Psoas muscle (tissue), 8 donors: ENCODE data around the gene PDIA2. TPM values are rescaled to one million over a fixed set of nuclear protein-coding genes. Genes with fewer than 3 reads are reported as not detected.

Experiments used
- ATAC-seq, 4 donors: fragments of 200-7000 bp; cut with Tn5 transposase; one replicate each; pipeline ENCODE4 v1.9.1; 2020; ENCODE audit warnings: moderate library complexity in 3 of 4, mild to moderate bottlenecking in 2 of 4
- DNase-seq, 2 donors: peaks; one replicate each; pipeline ENCODE4 v3.0.0-alpha.2; 2020
- H3K27ac ChIP-seq: fragments of 200-600 bp; one replicate; pipeline ENCODE4 v1.8.0; 2022
- H3K27me3 ChIP-seq, 3 donors: fragments of 200-600 bp in 1 of 3; one replicate each; pipeline versions ENCODE4 v1.6.1 to v1.8.0; 2013 to 2022; ENCODE audit warnings: low read length in 2 of 3, mild to moderate bottlenecking in 2 of 3, moderate library complexity in 1 of 3; ENCODE audit not compliant: insufficient read depth in 3 of 3
- H3K36me3 ChIP-seq, 2 donors: fragments of 200-600 bp in 1 of 2; one replicate each; pipeline versions ENCODE4 v1.6.1 to v1.8.0; 2013 to 2022; ENCODE audit warnings: low read depth in 1 of 2, mild to moderate bottlenecking in 1 of 2, moderate library complexity in 1 of 2; ENCODE audit not compliant: insufficient read depth in 1 of 2
- H3K4me1 ChIP-seq: fragments of 200-600 bp; one replicate; pipeline ENCODE4 v1.8.0; 2022
- H3K4me3 ChIP-seq: fragments of 200-600 bp; one replicate; pipeline ENCODE4 v1.8.0; 2022; ENCODE audit warnings: mild to moderate bottlenecking
- H3K9me3 ChIP-seq: fragments of 200-600 bp; one replicate; pipeline ENCODE4 v1.8.0; 2022
- WGBS, 3 donors: extraction: QIAGEN DNeasy Blood & Tissue Kit; methylation state at CpG; one replicate each; pipeline versions ENCODE4 v1.1.6 to v1.1.7; 2013; 5-methylcytosine and 5-hydroxymethylcytosine counted together
- intact Hi-C, 2 donors: fragments of 100-400 bp; cut with DNase I; formaldehyde crosslinking; loops; one replicate each; pipeline versions ENCODE4 v1.11.0 to v1.14.2; 2022
- polyA plus RNA-seq, 3 donors: library from polyadenylated mRNA; stranded (reverse); fragments of 200-250 nt; gene quantifications; one replicate each; pipeline ENCODE4 v1.2.3, GENCODE V29; 2013
- total RNA-seq, 4 donors: library from RNA; stranded (reverse); fragmentation: NEBNext Ultra II Directional in 2 of 4; extraction: Animal tissue kit (Norgen Biotek cat#: 25700) in 2 of 4; gene quantifications; one replicate each; pipeline versions ENCODE4 v1.2.1 to v1.2.4, GENCODE V29; 2021 to 2023
- TF ChIP-seq, protein P1 (sequence below): fragments of 200-600 bp; IDR thresholded peaks from one replicate; pipeline ENCODE4 v1.8.0; 2022; ENCODE audit warnings: antibody characterized with exemption
- donor health status: healthy with polysubstance abuse.
- donor health status: DM: no; HTN: no; CAD: no; lungs with moderate emphysema.
- donor health status: Bipolar disorder and iron deficiency.
- donor health status: healthy.
- donor health status: DM: yes; HTN: yes; CAD: no.
- donor health status: DM: no; HTN: no; CAD: no.
- donor health status: DM: no; HTN: no; CAD: no.
- donor health status: DM: yes; HTN: yes; CAD: no.

PDIA2 gene
- total and polyA plus RNA-seq, 7 donors: 0.08 to 0.90 (median 0.14) TPM; not detected in 4

GRCh38 chr16:321532-321931 lies 38.6 kb downstream of the PDIA2 start:
- Histone ChIP-seq H3K27me3 (no peaks in the 10 kb centered on the region), H3K27ac (no peak overlapping the region), H3K36me3 (peaks cover 0 to 9% of the 10 kb centered on the region in 2 donors), H3K9me3 (no peaks in the 10 kb centered on the region), H3K4me1 (peaks cover under 1% of the 10 kb centered on the region), H3K4me3 (no peak overlapping the region)
- ATAC-seq: no peak
- intact Hi-C loops: no loop called here
- DNase-seq: no peak
- TF ChIP-seq, protein P1, sequence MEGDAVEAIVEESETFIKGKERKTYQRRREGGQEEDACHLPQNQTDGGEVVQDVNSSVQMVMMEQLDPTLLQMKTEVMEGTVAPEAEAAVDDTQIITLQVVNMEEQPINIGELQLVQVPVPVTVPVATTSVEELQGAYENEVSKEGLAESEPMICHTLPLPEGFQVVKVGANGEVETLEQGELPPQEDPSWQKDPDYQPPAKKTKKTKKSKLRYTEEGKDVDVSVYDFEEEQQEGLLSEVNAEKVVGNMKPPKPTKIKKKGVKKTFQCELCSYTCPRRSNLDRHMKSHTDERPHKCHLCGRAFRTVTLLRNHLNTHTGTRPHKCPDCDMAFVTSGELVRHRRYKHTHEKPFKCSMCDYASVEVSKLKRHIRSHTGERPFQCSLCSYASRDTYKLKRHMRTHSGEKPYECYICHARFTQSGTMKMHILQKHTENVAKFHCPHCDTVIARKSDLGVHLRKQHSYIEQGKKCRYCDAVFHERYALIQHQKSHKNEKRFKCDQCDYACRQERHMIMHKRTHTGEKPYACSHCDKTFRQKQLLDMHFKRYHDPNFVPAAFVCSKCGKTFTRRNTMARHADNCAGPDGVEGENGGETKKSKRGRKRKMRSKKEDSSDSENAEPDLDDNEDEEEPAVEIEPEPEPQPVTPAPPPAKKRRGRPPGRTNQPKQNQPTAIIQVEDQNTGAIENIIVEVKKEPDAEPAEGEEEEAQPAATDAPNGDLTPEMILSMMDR: no peak
- 74 to 79% (median 79%) methylated on average over 9 of the region's 9 CpGs for WGBS, 3 donors

DNA sequence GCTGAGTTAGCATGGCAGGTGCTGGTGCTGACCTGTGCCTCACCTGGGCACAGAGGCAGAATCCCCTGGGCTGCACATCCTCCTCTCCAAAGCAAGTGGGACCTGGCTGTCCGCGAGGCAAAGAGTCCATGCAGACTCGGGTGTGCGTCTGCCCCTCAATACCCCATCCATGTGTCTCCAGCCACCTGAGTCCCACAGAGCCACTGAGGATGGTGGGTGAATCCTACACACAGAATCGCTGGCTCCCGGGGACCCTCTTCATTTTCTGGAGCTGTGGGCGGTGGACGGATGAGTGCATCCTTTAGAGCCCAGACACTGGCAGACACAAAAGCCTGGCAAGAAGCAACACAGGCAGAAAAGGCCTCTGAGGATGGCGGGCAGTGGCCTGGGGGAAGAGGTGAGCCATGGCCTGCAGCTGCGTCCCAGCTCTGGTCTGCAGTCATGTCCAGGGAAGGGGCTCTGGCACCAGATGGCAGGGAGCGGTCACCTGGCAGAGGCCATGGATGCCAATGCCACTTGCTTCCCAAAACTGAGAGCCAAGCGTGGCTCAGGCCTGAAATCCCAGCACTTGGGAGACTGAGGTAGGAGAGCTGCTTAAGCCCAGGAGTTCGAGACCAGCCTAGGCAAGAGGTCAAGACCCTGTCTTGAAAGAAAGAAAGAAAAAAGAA lies 39.6 kb downstream of the PDIA2 start:
- Histone ChIP-seq H3K36me3 (peaks cover 0 to 9% of the 10 kb centered on the region in 2 donors), H3K27me3 (no peaks in the 10 kb centered on the region), H3K27ac (no peak overlapping the region), H3K9me3 (no peaks in the 10 kb centered on the region), H3K4me1 (peaks cover 9% of the 10 kb centered on the region), H3K4me3 (no peak overlapping the region)
- DNase-seq (no peak), ATAC-seq (no peak)
- WGBS, 3 donors: 86 to 92% (median 91%) methylated on average over 13 of the region's 13 CpGs
- TF ChIP-seq, protein P1: no peak
- intact Hi-C loops: no loop called here

DNA sequence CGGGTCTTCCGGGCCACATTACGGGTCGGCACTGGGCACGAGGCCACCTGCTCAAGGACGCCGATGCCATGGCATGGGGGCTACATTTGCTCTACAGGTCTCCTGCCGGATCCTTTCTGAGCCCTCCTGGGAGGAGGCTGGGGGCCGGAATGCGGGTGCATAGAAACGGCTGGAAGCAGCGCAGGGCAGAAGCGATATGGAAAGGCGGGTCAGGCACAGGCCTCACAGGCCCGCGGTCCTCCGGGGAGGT lies 41.2 kb downstream of the PDIA2 start:
- Histone ChIP-seq H3K36me3 (peaks cover 0 to 2% of the 10 kb centered on the region in 2 donors), H3K4me3 (no peak overlapping the region), H3K4me1 (peaks cover 13% of the 10 kb centered on the region), H3K9me3 (no peaks in the 10 kb centered on the region), H3K27ac (no peak overlapping the region), H3K27me3 (no peaks in the 10 kb centered on the region)
- 87 to 93% (median 87%) methylated on average over 17 of the region's 17 CpGs for WGBS, 3 donors
- TF ChIP-seq, protein P1: no peak
- DNase-seq (no peak), ATAC-seq (no peak)
- intact Hi-C loops: no loop called here

DNA sequence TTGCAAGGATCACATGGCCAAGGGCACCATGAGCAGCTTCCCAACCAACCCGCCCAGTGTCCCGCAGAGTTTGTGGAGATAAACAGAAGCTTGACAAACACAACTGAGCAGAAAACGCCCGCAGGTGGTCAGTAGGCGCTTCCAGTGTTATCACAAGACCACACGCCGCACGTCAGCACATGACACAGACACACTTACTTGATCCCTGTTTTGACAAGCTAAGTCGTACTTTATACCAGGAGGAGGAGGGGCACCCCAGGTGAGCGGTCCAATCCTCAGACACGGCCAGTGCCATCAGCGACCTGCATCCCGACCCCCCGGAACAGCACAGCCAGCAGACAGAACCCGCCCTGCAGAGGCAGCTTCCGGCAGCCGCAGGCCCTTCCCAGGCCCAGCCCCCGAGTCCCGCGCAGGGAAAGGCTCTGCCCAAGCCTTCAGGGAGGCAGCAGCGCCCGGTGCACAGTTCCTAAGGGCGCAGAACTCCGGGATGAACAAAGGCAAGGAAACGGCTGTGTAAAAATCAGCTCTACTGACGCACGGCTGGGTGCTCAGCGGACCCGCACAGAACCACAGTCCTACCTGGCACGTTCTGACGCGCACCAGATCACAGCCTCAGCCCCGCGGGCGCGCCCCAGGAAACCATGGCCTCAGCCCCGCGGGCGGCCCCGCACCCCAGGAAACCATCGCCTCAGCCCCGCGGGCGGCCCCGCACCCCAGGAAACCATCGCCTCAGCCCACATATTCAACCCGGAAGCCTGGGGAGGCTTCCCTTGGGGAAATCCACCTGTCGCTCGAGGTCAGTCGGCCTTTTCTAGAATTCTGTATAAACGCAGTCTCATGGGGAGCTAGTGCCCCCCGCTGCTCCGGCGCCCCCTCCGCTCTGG lies 41.7 kb downstream of the PDIA2 start:
- H3K27me3 ChIP-seq: no peaks in the 10 kb centered on the region
- intact Hi-C loops: no loop called here
- H3K4me1 ChIP-seq: peaks cover 13% of the 10 kb centered on the region
- no peak overlapping the region for H3K27ac ChIP-seq
- WGBS, 3 donors: 72 to 74% (median 74%) methylated on average over 55 of the region's 55 CpGs
- ATAC-seq (no peak), DNase-seq (no peak)
- TF ChIP-seq, protein P1: no peak
- H3K9me3 ChIP-seq: no peaks in the 10 kb centered on the region
- H3K36me3 ChIP-seq: no peaks in the 10 kb centered on the region
- peak overlapping the region; percentile 18 for H3K4me3 ChIP-seq
